Erythroblast (primary cell): ENCODE results near the gene ANKRD12.

Source experiments
- GATA1 ChIP-seq: IDR thresholded peaks from 2 replicates; pipeline ENCODE4 v1.6.1; 2011; ENCODE audit warnings: low read depth, mild to moderate bottlenecking, control low read depth, low read length, moderate library complexity
- POLR2A ChIP-seq: IDR thresholded peaks from 2 replicates; pipeline ENCODE4 v1.6.1; 2011; ENCODE audit warnings: mild to moderate bottlenecking, low read length

DNA sequence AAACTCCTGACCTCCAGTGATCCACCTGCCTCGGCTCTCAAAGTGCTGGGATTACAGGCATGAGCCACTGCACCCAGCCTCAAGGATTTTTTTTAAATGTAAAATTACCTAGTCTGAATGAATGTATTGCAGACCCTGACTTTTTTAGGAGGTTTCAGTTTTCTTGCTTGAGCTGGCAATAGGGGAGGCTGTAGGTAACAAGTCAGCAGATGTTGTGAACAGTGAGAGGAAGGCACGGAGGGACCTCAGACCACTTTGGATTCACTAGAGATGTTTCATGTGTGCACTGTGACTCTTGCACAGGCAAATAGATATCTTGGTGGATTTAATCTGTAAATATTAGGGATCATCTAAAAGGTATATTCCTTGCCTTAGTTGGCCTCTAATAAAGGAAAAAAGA lies 27.7 kb upstream of the ANKRD12 start:
- TF ChIP-seq POLR2A (no peak), GATA1 (no peak)
